H9 (cell line): Measurements from ENCODE around the gene MRFAP1. TPM values are rescaled to one million over a fixed set of nuclear protein-coding genes. Genes with fewer than 3 reads are reported as not detected.

Experiments used
- DNase-seq: peaks from one replicate; pipeline ENCODE4 v3.0.0-alpha.2; 2017
- H2AFZ ChIP-seq: one replicate; pipeline ENCODE4 v1.6.1; 2013; ENCODE audit warnings: mild to moderate bottlenecking, low read length, control low read depth, moderate library complexity
- H2AK5ac ChIP-seq: 2 replicates; pipeline ENCODE4 v1.6.1; 2013; ENCODE audit warnings: low read length, control low read depth, mixed read lengths; ENCODE audit not compliant: insufficient read length
- H2BK120ac ChIP-seq: one replicate; pipeline ENCODE4 v1.6.1; 2013; ENCODE audit warnings: low read depth, mild to moderate bottlenecking, low read length, control low read depth, inconsistent platforms; ENCODE audit not compliant: poor library complexity, severe bottlenecking
- H2BK12ac ChIP-seq: 2 replicates; pipeline ENCODE4 v1.6.1; 2013; ENCODE audit warnings: low read length, control low read depth, mixed read lengths, low read depth; ENCODE audit not compliant: insufficient read length
- H2BK15ac ChIP-seq: 2 replicates; pipeline ENCODE4 v1.6.1; 2013; ENCODE audit warnings: low read depth, low read length, control low read depth
- H2BK20ac ChIP-seq: one replicate; pipeline ENCODE4 v1.6.1; 2013; ENCODE audit warnings: low read depth, mild to moderate bottlenecking, low read length, control low read depth, inconsistent platforms; ENCODE audit not compliant: poor library complexity, severe bottlenecking
- H2BK5ac ChIP-seq: 2 replicates; pipeline ENCODE4 v1.6.1; 2013; ENCODE audit warnings: low read length, control low read depth, mixed read lengths; ENCODE audit not compliant: insufficient read length
- H3K14ac ChIP-seq: 2 replicates; pipeline ENCODE4 v1.6.1; 2013; ENCODE audit warnings: low read length, control low read depth; ENCODE audit not compliant: insufficient read depth
- H3K18ac ChIP-seq: 2 replicates; pipeline ENCODE4 v1.6.1; 2013; ENCODE audit warnings: low read depth, mild to moderate bottlenecking, mixed read lengths, low read length, control low read depth; ENCODE audit not compliant: insufficient read length
- H3K23ac ChIP-seq: 2 replicates; pipeline ENCODE4 v1.6.1; 2013; ENCODE audit warnings: low read length, control low read depth, mixed read lengths, low read depth; ENCODE audit not compliant: insufficient read length
- H3K23me2 ChIP-seq: 2 replicates; pipeline ENCODE4 v1.6.1; 2013; ENCODE audit warnings: low read depth, mild to moderate bottlenecking, mixed read lengths, low read length, control low read depth; ENCODE audit not compliant: insufficient read length, poor library complexity, severe bottlenecking
- H3K27ac ChIP-seq: 2 replicates; pipeline ENCODE4 v1.5.1; 2013; ENCODE audit warnings: low read length, control low read depth, mixed read lengths, low read depth; ENCODE audit not compliant: insufficient read length
- H3K27me3 ChIP-seq: 2 replicates; pipeline ENCODE4 v1.6.1; 2013; ENCODE audit warnings: low read length, control low read depth, inconsistent platforms; ENCODE audit not compliant: insufficient read depth
- H3K4ac ChIP-seq: 2 replicates; pipeline ENCODE4 v1.6.1; 2013; ENCODE audit warnings: low read depth, mild to moderate bottlenecking, control low read depth, inconsistent platforms, low read length, moderate library complexity
- H3K4me1 ChIP-seq: 2 replicates; pipeline ENCODE4 v1.6.1; 2013; ENCODE audit warnings: low read length, control low read depth, inconsistent platforms; ENCODE audit not compliant: insufficient read depth
- H3K4me2 ChIP-seq: 2 replicates; pipeline ENCODE4 v1.6.1; 2013; ENCODE audit warnings: low read length, control low read depth, mixed read lengths; ENCODE audit not compliant: insufficient read length, insufficient read depth
- H3K56ac ChIP-seq: 2 replicates; pipeline ENCODE4 v1.6.1; 2013; ENCODE audit warnings: low read depth, mild to moderate bottlenecking, mixed read lengths, low read length, control low read depth; ENCODE audit not compliant: insufficient read length
- H3K79me1 ChIP-seq: 2 replicates; pipeline ENCODE4 v1.6.1; 2013; ENCODE audit warnings: low read depth, mild to moderate bottlenecking, moderate library complexity, low read length, control low read depth, inconsistent platforms; ENCODE audit not compliant: insufficient read depth, poor library complexity, severe bottlenecking
- H3K79me2 ChIP-seq: 2 replicates; pipeline ENCODE4 v1.6.1; 2013; ENCODE audit warnings: low read length, control low read depth, inconsistent platforms; ENCODE audit not compliant: insufficient read depth
- H3K9ac ChIP-seq: 2 replicates; pipeline ENCODE4 v1.6.1; 2013; ENCODE audit warnings: low read length, control low read depth, mixed read lengths; ENCODE audit not compliant: insufficient read length; ENCODE audit errors: extremely low read depth
- H3K9me3 ChIP-seq: one replicate; pipeline ENCODE4 v1.6.1; 2013; ENCODE audit warnings: low read depth, low read length, inconsistent platforms; ENCODE audit not compliant: control insufficient read depth
- H3T11ph ChIP-seq: one replicate; pipeline ENCODE4 v1.6.1; 2013; ENCODE audit warnings: mild to moderate bottlenecking, low read length, control low read depth, inconsistent platforms
- H4K20me1 ChIP-seq: one replicate; pipeline ENCODE4 v1.6.1; 2013; ENCODE audit not compliant: control insufficient read depth, insufficient read length, insufficient read depth
- H4K5ac ChIP-seq: 2 replicates; pipeline ENCODE4 v1.6.1; 2013; ENCODE audit warnings: low read depth, mild to moderate bottlenecking, mixed read lengths, low read length, control low read depth; ENCODE audit not compliant: insufficient read length
- H4K8ac ChIP-seq: replicated peaks from 2 replicates; pipeline ENCODE4 v1.6.1; 2013; ENCODE audit warnings: low read length, control low read depth, mixed read lengths, low read depth; ENCODE audit not compliant: insufficient read length
- H4K91ac ChIP-seq: 2 replicates; pipeline ENCODE4 v1.6.1; 2013; ENCODE audit warnings: low read depth, mild to moderate bottlenecking, moderate library complexity, mixed read lengths, low read length, control low read depth; ENCODE audit not compliant: insufficient read length
- H3K27ac Mint-ChIP-seq, 3 experiments: 2 replicates in 2 of 3; 3 replicates in 1 of 3; pipeline ENCODE4 v1.8.0; 2020 to 2021; ENCODE audit warnings: mixed read lengths in 3 of 3, mild to moderate bottlenecking in 1 of 3, moderate library complexity in 1 of 3
- H3K27me3 Mint-ChIP-seq: 2 replicates; pipeline ENCODE4 v1.8.0; 2021; ENCODE audit warnings: low read depth, mild to moderate bottlenecking, moderate library complexity, mixed read lengths
- H3K36me3 Mint-ChIP-seq, 3 experiments: 2 replicates in 2 of 3; 3 replicates in 1 of 3; pipeline ENCODE4 v1.8.0; 2020 to 2021; ENCODE audit warnings: low read depth in 3 of 3, mixed read lengths in 3 of 3; ENCODE audit not compliant: insufficient read depth in 1 of 3
- H3K4me1 Mint-ChIP-seq, 2 experiments: 2 replicates each; pipeline ENCODE4 v1.8.0; 2020; ENCODE audit warnings: mixed read lengths in 2 of 2
- H3K4me3 Mint-ChIP-seq, 2 experiments: 2 replicates in 1 of 2; 3 replicates in 1 of 2; pipeline ENCODE4 v1.8.0; 2020 to 2021; ENCODE audit warnings: mild to moderate bottlenecking in 2 of 2, mixed read lengths in 2 of 2, moderate library complexity in 1 of 2
- H3K9me3 Mint-ChIP-seq, 2 experiments: 2 replicates in 1 of 2; 3 replicates in 1 of 2; pipeline ENCODE4 v1.8.0; 2020; ENCODE audit warnings: mild to moderate bottlenecking in 2 of 2, mixed read lengths in 2 of 2, moderate library complexity in 1 of 2
- CTCF ChIP-seq: fragments of 200-600 bp; sonication (generic); conservative IDR thresholded peaks from 3 replicates; pipeline ENCODE4 v1.8.0; 2021; ENCODE audit warnings: antibody characterized with exemption, mild to moderate bottlenecking
- WGBS: extraction: QIAGEN DNeasy Blood & Tissue Kit; methylation state at CpG from one replicate; pipeline ENCODE4 v1.1.7; 2013; ENCODE audit warnings: missing lambda C conversion rate, low lambda C conversion rate, mixed read lengths; ENCODE audit not compliant: insufficient read length; ENCODE audit errors: extremely low coverage; 5-methylcytosine and 5-hydroxymethylcytosine counted together
- total RNA-seq: library from RNA; stranded (reverse); gene quantifications from 2 replicates; pipeline ENCODE4 v1.2.1, GENCODE V29; 2021

Gene MRFAP1
- total RNA-seq, 1 experiment from 2014 or later: 328 TPM

GRCh38 chr4:6620296-6620695, 20.2 kb upstream of the MRFAP1 start:
- H3K27me3 Mint-ChIP-seq: no peaks in the 10 kb centered on the region; the same call in 1 of the 2 replicates
- Histone ChIP-seq H4K91ac (no peak overlapping the region), H2BK12ac (no peak overlapping the region), H3K4ac (no peak overlapping the region), H3K79me1 (no peaks in the 10 kb centered on the region), H3T11ph (no peak overlapping the region), H3K4me1 (no peaks in the 10 kb centered on the region), H3K79me2 (no peaks in the 10 kb centered on the region), H2BK15ac (no peak overlapping the region), H2BK120ac (no peak overlapping the region), H3K14ac (no peak overlapping the region), H3K23ac (no peak overlapping the region), H2AFZ (no peak overlapping the region), H4K8ac (no peak overlapping the region), H3K56ac (no peak overlapping the region), H2AK5ac (no peak overlapping the region), H4K5ac (no peak overlapping the region), H2BK20ac (no peak overlapping the region), H3K9ac (no peak overlapping the region), H3K9me3 (no peaks in the 10 kb centered on the region), H3K4me2 (no peak overlapping the region), H3K27me3 (no peaks in the 10 kb centered on the region), H2BK5ac (no peak overlapping the region), H3K27ac (no peak overlapping the region), H3K23me2 (no peaks in the 10 kb centered on the region), H3K18ac (no peak overlapping the region), H4K20me1 (no peaks in the 10 kb centered on the region)
- no peak overlapping the region; a peak in 1 of 7 replicates for H3K27ac Mint-ChIP-seq
- TF ChIP-seq CTCF: no peak
- no CpG with 5 or more reads among the region's 10 CpGs for WGBS
- H3K4me3 Mint-ChIP-seq: no peak overlapping the region
- H3K36me3 Mint-ChIP-seq: peaks cover 7 to 23% (median 11%) of the 10 kb centered on the region in 3 experiments; a peak in 5 of 7 replicates
- no peak for DNase-seq
- H3K4me1 Mint-ChIP-seq: no peaks in the 10 kb centered on the region
- H3K9me3 Mint-ChIP-seq: no peaks in the 10 kb centered on the region
